ENCODE data around the gene NHERF1. TPM values are rescaled to one million over a fixed set of nuclear protein-coding genes. Genes with fewer than 3 reads are reported as not detected.
A peak's percentile ranks its signal among the peaks of the same experiment; 100 is the strongest.

NHERF1 gene
- total and polyA plus RNA-seq, 2 of the 13 experiments (the other 11 are each of a cell fraction or from before 2014, with no cell fraction given), result 169 to 269 TPM

DNA sequence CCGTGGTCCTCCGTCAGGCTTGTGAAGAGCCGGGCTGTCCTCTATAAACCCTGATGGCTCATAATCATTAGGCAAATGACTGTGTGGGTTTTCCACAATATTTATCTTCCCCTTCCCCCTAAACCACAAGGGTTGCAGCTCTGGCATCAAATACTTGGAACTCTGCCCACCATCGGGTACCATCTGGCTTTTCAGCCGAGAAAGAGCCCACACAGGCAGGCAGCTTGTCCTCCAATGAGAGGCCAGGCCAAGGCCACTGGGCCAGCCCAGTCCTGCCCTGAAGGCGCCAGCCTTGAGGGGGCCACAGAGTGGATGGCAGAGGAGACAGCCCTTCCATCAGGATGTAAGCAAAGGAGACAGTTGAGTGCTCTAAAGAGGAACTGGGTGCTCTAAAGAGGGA lies 59.5 kb downstream of the NHERF1 start:
- Histone ChIP-seq H3K9ac (ENCODE audit: insufficient read depth, low read depth, low read length) (no peak overlapping the region), H3K36me3 (replicated peaks in 1 of 2; ENCODE audit: control insufficient read depth in 1 of 2, insufficient read depth in 2 of 2, low read length in 2 of 2) (peaks cover 0 to 4% of the 10 kb centered on the region in 2 experiments; a peak in 3 of 5 replicates), H3K9me3 (ENCODE audit: low read length) (no peaks in the 10 kb centered on the region), H4K20me1 (ENCODE audit: insufficient read depth, low read length) (no peaks in the 10 kb centered on the region), H3K27ac (ENCODE audit: extremely low read length, insufficient read depth, low read length) (no peak overlapping the region), H3K4me1 (ENCODE audit: insufficient read depth, low read length) (peaks cover 6% of the 10 kb centered on the region), H3K79me2 (ENCODE audit: insufficient read depth, low read length) (no peaks in the 10 kb centered on the region), H3K4me3 (replicated peaks in 1 of 3; ENCODE audit: insufficient read depth in 1 of 3, low read depth in 2 of 3, low read length in 3 of 3) (no peak overlapping the region), H3K4me2 (ENCODE audit: low read depth, low read length) (no peak overlapping the region), H3K27me3 (ENCODE audit: control insufficient read depth in 1 of 2, insufficient read depth in 2 of 2, low read length in 2 of 2) (no peaks in the 10 kb centered on the region), H2AFZ (ENCODE audit: low read length) (no peak overlapping the region)
- no peak for ATAC-seq
- DNase-seq (ENCODE audit: low spot score), result no peak
- 91% methylated on average over 6 of the region's 6 CpGs for WGBS (ENCODE audit: low lambda C conversion rate)
- in situ Hi-C loops (cut with HindIII; ENCODE audit: extremely low pct_ligation_motif_present, low pct_unique_long_range_greater_than_20kb) (no loop called here), intact Hi-C loops (cut with micrococcal nuclease; ENCODE audit: unreplicated experiment) (no loop called here)
- no TSS peak for BruUV-seq (replicated peaks)
- TF ChIP-seq ZNF121 (CRISPR knock-in tag; IDR thresholded peaks at IDR 0.05), result no peak
- TF ChIP-seq, protein P1, sequence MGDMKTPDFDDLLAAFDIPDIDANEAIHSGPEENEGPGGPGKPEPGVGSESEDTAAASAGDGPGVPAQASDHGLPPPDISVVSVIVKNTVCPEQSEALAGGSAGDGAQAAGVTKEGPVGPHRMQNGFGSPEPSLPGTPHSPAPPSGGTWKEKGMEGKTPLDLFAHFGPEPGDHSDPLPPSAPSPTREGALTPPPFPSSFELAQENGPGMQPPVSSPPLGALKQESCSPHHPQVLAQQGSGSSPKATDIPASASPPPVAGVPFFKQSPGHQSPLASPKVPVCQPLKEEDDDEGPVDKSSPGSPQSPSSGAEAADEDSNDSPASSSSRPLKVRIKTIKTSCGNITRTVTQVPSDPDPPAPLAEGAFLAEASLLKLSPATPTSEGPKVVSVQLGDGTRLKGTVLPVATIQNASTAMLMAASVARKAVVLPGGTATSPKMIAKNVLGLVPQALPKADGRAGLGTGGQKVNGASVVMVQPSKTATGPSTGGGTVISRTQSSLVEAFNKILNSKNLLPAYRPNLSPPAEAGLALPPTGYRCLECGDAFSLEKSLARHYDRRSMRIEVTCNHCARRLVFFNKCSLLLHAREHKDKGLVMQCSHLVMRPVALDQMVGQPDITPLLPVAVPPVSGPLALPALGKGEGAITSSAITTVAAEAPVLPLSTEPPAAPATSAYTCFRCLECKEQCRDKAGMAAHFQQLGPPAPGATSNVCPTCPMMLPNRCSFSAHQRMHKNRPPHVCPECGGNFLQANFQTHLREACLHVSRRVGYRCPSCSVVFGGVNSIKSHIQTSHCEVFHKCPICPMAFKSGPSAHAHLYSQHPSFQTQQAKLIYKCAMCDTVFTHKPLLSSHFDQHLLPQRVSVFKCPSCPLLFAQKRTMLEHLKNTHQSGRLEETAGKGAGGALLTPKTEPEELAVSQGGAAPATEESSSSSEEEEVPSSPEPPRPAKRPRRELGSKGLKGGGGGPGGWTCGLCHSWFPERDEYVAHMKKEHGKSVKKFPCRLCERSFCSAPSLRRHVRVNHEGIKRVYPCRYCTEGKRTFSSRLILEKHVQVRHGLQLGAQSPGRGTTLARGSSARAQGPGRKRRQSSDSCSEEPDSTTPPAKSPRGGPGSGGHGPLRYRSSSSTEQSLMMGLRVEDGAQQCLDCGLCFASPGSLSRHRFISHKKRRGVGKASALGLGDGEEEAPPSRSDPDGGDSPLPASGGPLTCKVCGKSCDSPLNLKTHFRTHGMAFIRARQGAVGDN (CRISPR knock-in tag; IDR thresholded peaks at IDR 0.05), result 0 out of 2 replicates have a peak, but pooled peaks have one; percentile 11
- no peak for FAIRE-seq
- ChIA-PET CTCF (ENCODE audit: low intra/inter-chr PET ratio, low total read pairs) (no interaction called here), POLR2A (no interaction called here)

- FAIRE-seq (no peak), DNase-seq (ENCODE audit: low spot score) (no peak), ATAC-seq (no peak)
- Histone ChIP-seq H2AFZ (ENCODE audit: low read length) (no peak overlapping the region), H3K27ac (ENCODE audit: extremely low read length, insufficient read depth, low read length) (no peak overlapping the region), H3K4me2 (ENCODE audit: low read depth, low read length) (no peak overlapping the region), H3K4me1 (ENCODE audit: insufficient read depth, low read length) (peaks cover 6% of the 10 kb centered on the region), H3K4me3 (replicated peaks in 1 of 3; ENCODE audit: insufficient read depth in 1 of 3, low read depth in 2 of 3, low read length in 3 of 3) (no peak overlapping the region), H4K20me1 (ENCODE audit: insufficient read depth, low read length) (no peaks in the 10 kb centered on the region), H3K9ac (ENCODE audit: insufficient read depth, low read depth, low read length) (no peak overlapping the region), H3K36me3 (replicated peaks in 1 of 2; ENCODE audit: control insufficient read depth in 1 of 2, insufficient read depth in 2 of 2, low read length in 2 of 2) (peaks cover 0 to 1% of the 10 kb centered on the region in 2 experiments; a peak in 2 of 5 replicates), H3K9me3 (ENCODE audit: low read length) (no peaks in the 10 kb centered on the region), H3K79me2 (ENCODE audit: insufficient read depth, low read length) (no peaks in the 10 kb centered on the region), H3K27me3 (ENCODE audit: control insufficient read depth in 1 of 2, insufficient read depth in 2 of 2, low read length in 2 of 2) (no peaks in the 10 kb centered on the region)
- 92% methylated on average over 12 of the region's 17 CpGs for WGBS (ENCODE audit: low lambda C conversion rate)
- intact Hi-C loops (cut with micrococcal nuclease; ENCODE audit: unreplicated experiment) (no loop called here), in situ Hi-C loops (cut with HindIII; ENCODE audit: extremely low pct_ligation_motif_present, low pct_unique_long_range_greater_than_20kb) (no loop called here)
- no TSS peak for BruUV-seq (replicated peaks)
- CTCF ChIA-PET (ENCODE audit: low intra/inter-chr PET ratio, low total read pairs), result no interaction called here
- POLR2A ChIA-PET, result no interaction called here
- TF ChIP-seq ZNF761 (CRISPR knock-in tag; conservative IDR thresholded peaks at IDR 0.05), result no peak
- TF ChIP-seq EHMT2 (IDR thresholded peaks at IDR 0.05; ENCODE audit: borderline replicate concordance, low read depth, low read length), result no peak
- TF ChIP-seq PHF20 (CRISPR knock-in tag; IDR thresholded peaks at IDR 0.05), result no peak
- no peak for TF ChIP-seq GATA4 (IDR thresholded peaks at IDR 0.05; ENCODE audit: borderline replicate concordance, low read depth)
- no peak for TF ChIP-seq ATAD3A (CRISPR knock-in tag; IDR thresholded peaks at IDR 0.05)
- TF ChIP-seq, protein P2, sequence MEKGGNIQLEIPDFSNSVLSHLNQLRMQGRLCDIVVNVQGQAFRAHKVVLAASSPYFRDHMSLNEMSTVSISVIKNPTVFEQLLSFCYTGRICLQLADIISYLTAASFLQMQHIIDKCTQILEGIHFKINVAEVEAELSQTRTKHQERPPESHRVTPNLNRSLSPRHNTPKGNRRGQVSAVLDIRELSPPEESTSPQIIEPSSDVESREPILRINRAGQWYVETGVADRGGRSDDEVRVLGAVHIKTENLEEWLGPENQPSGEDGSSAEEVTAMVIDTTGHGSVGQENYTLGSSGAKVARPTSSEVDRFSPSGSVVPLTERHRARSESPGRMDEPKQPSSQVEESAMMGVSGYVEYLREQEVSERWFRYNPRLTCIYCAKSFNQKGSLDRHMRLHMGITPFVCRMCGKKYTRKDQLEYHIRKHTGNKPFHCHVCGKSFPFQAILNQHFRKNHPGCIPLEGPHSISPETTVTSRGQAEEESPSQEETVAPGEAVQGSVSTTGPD (CRISPR knock-in tag; IDR thresholded peaks at IDR 0.05), result no peak
- TF ChIP-seq HDAC2 (CRISPR knock-in tag; IDR thresholded peaks at IDR 0.05), result no peak
- no peak for TF ChIP-seq ZNF770 (CRISPR knock-in tag; IDR thresholded peaks at IDR 0.05)
Observed at GRCh38 chr17:74808714-74809430, 60.4 kb downstream of the NHERF1 start.
